ENCODE data around the gene AGAP3.

- TF ChIP-seq YY1 (IDR thresholded peaks at IDR 0.05; ENCODE audit: insufficient read depth, insufficient read length) (no peak), SUZ12 (IDR thresholded peaks at IDR 0.05; ENCODE audit: extremely low read depth, insufficient read depth, insufficient read length) (no peak)
Observed at GRCh38 chr7:151188252-151188542, 101.9 kb downstream of the AGAP3 start.
